ENCODE data around the gene CDH7.

CDH7 gene

DNA sequence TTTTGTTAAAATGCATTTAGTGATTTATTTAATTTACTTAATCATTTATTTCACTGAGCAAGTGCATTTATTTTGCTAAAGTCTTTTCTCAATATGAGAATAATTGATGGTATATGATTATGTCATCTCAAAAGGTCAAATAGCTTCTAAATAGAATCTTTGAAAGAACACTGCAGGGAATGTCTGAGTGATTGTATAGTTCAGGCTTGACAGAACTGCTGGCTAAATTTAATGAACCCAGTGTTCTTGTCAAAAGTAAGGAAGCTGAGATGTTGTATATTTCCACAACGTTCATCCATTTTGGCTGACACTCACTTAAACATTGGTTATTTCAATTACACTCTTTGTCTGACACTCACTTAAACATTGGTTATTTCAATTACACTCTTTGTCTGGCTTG lies 39.3 kb upstream of the CDH7 start:
- Histone ChIP-seq H3K4me3 (ENCODE audit: low read depth in 1 of 2, low read length in 2 of 2) (no peak overlapping the region), H3K79me2 (ENCODE audit: insufficient read depth, low read length) (no peaks in the 10 kb centered on the region), H3K4me2 (ENCODE audit: insufficient read depth, low read length) (no peak overlapping the region), H3K27ac (ENCODE audit: low read length) (no peak overlapping the region), H2AFZ (ENCODE audit: low read depth, low read length) (no peak overlapping the region), H3K9me3 (ENCODE audit: insufficient read depth, low read length, severe bottlenecking) (no peaks in the 10 kb centered on the region), H3K4me1 (ENCODE audit: insufficient read depth, low read length) (no peaks in the 10 kb centered on the region), H3K27me3 (ENCODE audit: insufficient read depth, low read length, poor library complexity) (no peaks in the 10 kb centered on the region), H3K36me3 (ENCODE audit: insufficient read depth, low read length) (no peaks in the 10 kb centered on the region), H4K20me1 (ENCODE audit: insufficient read depth, low read length) (no peaks in the 10 kb centered on the region), H3K9ac (ENCODE audit: low read depth, low read length) (no peak overlapping the region)
- no peak for TF ChIP-seq EZH2 (IDR thresholded peaks at IDR 0.05; ENCODE audit: borderline replicate concordance, low read depth, low read length, severe bottlenecking)
- TF ChIP-seq, protein P1, sequence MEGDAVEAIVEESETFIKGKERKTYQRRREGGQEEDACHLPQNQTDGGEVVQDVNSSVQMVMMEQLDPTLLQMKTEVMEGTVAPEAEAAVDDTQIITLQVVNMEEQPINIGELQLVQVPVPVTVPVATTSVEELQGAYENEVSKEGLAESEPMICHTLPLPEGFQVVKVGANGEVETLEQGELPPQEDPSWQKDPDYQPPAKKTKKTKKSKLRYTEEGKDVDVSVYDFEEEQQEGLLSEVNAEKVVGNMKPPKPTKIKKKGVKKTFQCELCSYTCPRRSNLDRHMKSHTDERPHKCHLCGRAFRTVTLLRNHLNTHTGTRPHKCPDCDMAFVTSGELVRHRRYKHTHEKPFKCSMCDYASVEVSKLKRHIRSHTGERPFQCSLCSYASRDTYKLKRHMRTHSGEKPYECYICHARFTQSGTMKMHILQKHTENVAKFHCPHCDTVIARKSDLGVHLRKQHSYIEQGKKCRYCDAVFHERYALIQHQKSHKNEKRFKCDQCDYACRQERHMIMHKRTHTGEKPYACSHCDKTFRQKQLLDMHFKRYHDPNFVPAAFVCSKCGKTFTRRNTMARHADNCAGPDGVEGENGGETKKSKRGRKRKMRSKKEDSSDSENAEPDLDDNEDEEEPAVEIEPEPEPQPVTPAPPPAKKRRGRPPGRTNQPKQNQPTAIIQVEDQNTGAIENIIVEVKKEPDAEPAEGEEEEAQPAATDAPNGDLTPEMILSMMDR (IDR thresholded peaks at IDR 0.05; ENCODE audit: borderline replicate concordance, extremely low read depth, low read length, poor library complexity, severe bottlenecking): no peak
- no peak for DNase-seq
- no peak for ATAC-seq (ENCODE audit: insufficient read depth, low read depth)

DNA sequence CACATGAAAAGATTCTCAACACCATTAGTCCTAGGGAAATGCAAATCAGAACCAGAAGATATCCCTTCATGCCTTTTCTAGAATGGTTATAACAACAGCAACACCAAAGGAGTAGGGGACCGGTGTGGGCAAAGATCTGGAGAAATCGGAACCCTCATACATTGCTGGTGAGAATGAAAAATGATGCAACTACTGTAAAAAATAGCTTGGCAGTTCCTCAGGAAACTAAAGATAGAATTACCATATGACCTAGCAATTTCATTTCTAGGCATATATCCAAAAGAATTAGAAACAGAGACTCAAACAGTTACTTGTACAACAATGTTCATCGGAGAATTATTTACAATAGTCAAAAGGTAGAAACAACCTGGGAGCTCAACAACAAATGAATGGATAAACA lies 29.2 kb upstream of the CDH7 start:
- H3K9me3 ChIP-seq (ENCODE audit: insufficient read depth, low read length, severe bottlenecking): no peaks in the 10 kb centered on the region
- H3K4me3 ChIP-seq (ENCODE audit: low read depth in 1 of 2, low read length in 2 of 2): no peak overlapping the region
- DNase-seq: no peak
- TF ChIP-seq, protein P1 (IDR thresholded peaks at IDR 0.05; ENCODE audit: borderline replicate concordance, extremely low read depth, low read length, poor library complexity, severe bottlenecking): no peak
- TF ChIP-seq EZH2 (IDR thresholded peaks at IDR 0.05; ENCODE audit: borderline replicate concordance, low read depth, low read length, severe bottlenecking): no peak
- H3K27me3 ChIP-seq (ENCODE audit: insufficient read depth, low read length, poor library complexity): no peaks in the 10 kb centered on the region
- H3K9ac ChIP-seq (ENCODE audit: low read depth, low read length): no peak overlapping the region
- H3K27ac ChIP-seq (ENCODE audit: low read length): no peak overlapping the region
- H2AFZ ChIP-seq (ENCODE audit: low read depth, low read length): no peak overlapping the region
- no peaks in the 10 kb centered on the region for H4K20me1 ChIP-seq (ENCODE audit: insufficient read depth, low read length)
- H3K36me3 ChIP-seq (ENCODE audit: insufficient read depth, low read length): no peaks in the 10 kb centered on the region
- ATAC-seq (ENCODE audit: insufficient read depth, low read depth): no peak
- no peaks in the 10 kb centered on the region for H3K79me2 ChIP-seq (ENCODE audit: insufficient read depth, low read length)
- H3K4me2 ChIP-seq (ENCODE audit: insufficient read depth, low read length): no peak overlapping the region
- no peaks in the 10 kb centered on the region for H3K4me1 ChIP-seq (ENCODE audit: insufficient read depth, low read length)

GRCh38 chr18:65725251-65726050 lies 25.4 kb upstream of the CDH7 start:
- Histone ChIP-seq H3K4me2 (ENCODE audit: insufficient read depth, low read length) (no peak overlapping the region), H3K27me3 (ENCODE audit: insufficient read depth, low read length, poor library complexity) (no peaks in the 10 kb centered on the region), H2AFZ (ENCODE audit: low read depth, low read length) (no peak overlapping the region), H3K36me3 (ENCODE audit: insufficient read depth, low read length) (no peaks in the 10 kb centered on the region), H3K79me2 (ENCODE audit: insufficient read depth, low read length) (no peaks in the 10 kb centered on the region), H3K4me1 (ENCODE audit: insufficient read depth, low read length) (no peaks in the 10 kb centered on the region), H3K4me3 (ENCODE audit: low read depth in 1 of 2, low read length in 2 of 2) (no peak overlapping the region), H3K9ac (ENCODE audit: low read depth, low read length) (no peak overlapping the region), H3K9me3 (ENCODE audit: insufficient read depth, low read length, severe bottlenecking) (no peaks in the 10 kb centered on the region), H3K27ac (ENCODE audit: low read length) (no peak overlapping the region), H4K20me1 (ENCODE audit: insufficient read depth, low read length) (no peaks in the 10 kb centered on the region)
- ATAC-seq (ENCODE audit: insufficient read depth, low read depth): no peak
- TF ChIP-seq, protein P1 (IDR thresholded peaks at IDR 0.05; ENCODE audit: borderline replicate concordance, extremely low read depth, low read length, poor library complexity, severe bottlenecking): peak; percentile 49
- no peak for TF ChIP-seq EZH2 (IDR thresholded peaks at IDR 0.05; ENCODE audit: borderline replicate concordance, low read depth, low read length, severe bottlenecking)
- no peak for DNase-seq

Data from DND-41 (cell line).